ENCODE data around the gene CABP5. TPM values are rescaled to one million over a fixed set of nuclear protein-coding genes. Genes with fewer than 3 reads are reported as not detected.

The CABP5 gene
- total RNA-seq, 1 donor from 2014 or later: not detected

- Histone ChIP-seq H3K27me3 (no peaks in the 10 kb centered on the region), H3K4me3 (no peak overlapping the region), H3K9me3 (no peaks in the 10 kb centered on the region), H3K27ac (no peak overlapping the region), H3K36me3 (no peaks in the 10 kb centered on the region), H3K4me1 (no peaks in the 10 kb centered on the region)
- no peak for DNase-seq (ENCODE audit: low spot score in 2 of 2)
- intact Hi-C loops (cut with DNase I): no loop called here
- no peak for TF ChIP-seq CTCF (IDR thresholded peaks at IDR 0.05)
These were observed 47.6 kb downstream of the CABP5 start for GRCh38 chr19:47996230-47996727.

DNA sequence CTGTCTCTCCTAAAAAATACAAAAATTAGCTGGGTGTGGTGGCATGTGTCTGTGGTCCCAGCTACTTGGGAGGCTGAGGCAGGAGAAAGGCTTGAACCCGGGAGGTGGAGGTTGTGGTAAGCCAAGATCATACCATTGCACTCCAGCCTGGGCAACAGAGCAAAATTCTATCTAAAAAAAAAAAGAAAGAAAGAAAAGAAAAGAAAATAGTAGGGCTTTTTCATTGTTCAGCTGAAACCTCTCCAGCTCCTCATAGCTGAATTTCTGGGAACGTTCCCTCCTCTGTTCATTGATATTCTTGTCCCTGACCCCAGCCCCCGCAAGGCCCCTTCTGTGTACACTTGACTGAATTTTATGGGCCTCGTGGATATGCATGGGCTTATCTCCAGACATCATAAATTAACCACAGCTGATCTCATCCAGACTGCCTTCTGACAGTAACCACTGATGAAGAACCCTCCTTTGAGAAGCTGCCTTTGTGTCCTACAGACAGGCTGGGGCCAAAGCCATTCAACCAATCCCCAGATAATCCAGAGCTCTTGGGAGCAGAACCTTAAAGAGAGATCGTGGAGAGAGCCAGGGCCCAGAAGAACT lies 49.6 kb downstream of the CABP5 start, which contains the start of gene ELSPBP1:
Gene ELSPBP1, plus strand, starts transcription at position 424 of the 594 bp plus-strand sequence. CDS start 14,036 bp downstream, outside the sequence.
- intact Hi-C loops (cut with DNase I): no loop called here
- Histone ChIP-seq H3K4me1 (no peaks in the 10 kb centered on the region), H3K36me3 (no peaks in the 10 kb centered on the region), H3K9me3 (no peaks in the 10 kb centered on the region), H3K4me3 (no peak within 1 kb of the TSS), H3K27ac (no peak within 1 kb of the TSS), H3K27me3 (no peaks in the 10 kb centered on the region)
- DNase-seq (ENCODE audit: low spot score in 2 of 2): no peak
- no peak for TF ChIP-seq CTCF (IDR thresholded peaks at IDR 0.05)

DNA sequence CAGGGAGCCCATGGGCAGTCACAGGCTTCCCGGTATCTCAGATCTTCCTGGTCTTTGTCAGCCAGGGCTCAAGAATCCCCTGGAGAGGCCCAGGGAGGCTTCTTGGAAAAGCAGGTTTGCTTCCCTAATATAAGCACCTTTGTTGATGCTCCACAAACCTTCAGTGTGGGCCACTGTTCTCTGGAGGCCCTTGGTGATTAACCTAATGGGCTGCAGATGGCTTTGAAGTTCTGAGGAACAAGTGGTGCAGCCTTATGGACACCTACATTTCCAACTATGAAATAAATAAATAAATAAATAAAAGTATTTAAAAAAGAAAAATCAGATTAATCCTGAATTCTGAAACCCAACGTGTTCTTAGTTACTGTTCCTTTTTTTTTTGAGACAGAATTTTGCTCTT lies 51.8 kb downstream of the CABP5 start, which contains the start of gene BSPH1:
Gene BSPH1, minus strand, starts transcription at position 101 of the 400 bp plus-strand sequence. Its CDS starts 89 bp downstream, at position 12.
- no peak for DNase-seq (ENCODE audit: low spot score in 2 of 2)
- intact Hi-C loops (cut with DNase I): no loop called here

DNA sequence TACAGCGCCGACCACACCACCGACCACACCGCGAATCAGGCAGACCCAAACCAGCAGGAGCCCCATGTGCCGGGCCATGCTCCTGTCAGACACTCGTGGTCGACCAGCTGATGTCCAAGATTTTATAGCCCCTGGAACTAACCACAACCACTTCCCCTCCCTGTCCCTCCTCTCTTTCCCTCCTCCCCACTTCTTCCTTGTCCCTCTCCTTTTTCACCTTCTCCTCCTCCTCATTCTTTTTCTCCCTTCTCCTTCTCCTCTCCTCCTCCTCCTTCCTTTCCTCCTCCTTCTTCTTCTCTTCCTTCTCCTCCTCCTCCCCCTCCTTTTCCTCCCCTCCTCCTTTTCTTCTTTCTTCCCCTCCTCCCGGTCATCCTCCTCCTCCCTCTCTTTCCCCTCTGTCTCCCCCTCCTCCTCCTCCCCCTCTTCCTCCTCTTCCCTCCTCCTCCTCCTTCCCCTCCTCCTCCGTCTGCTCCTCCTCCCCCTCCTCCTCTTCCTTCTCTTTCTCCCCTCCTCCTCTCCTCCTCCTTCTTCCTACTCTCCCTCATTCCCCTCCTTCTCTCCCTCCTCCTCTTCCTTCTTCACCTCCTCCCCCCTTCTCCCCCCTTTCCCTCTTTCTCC lies 52.6 kb downstream of the CABP5 start:
- Histone ChIP-seq H3K4me3 (no peak overlapping the region), H3K4me1 (no peaks in the 10 kb centered on the region), H3K27me3 (no peaks in the 10 kb centered on the region), H3K36me3 (no peaks in the 10 kb centered on the region), H3K9me3 (no peaks in the 10 kb centered on the region), H3K27ac (no peak overlapping the region)
- no peak for DNase-seq (ENCODE audit: low spot score in 2 of 2)
- TF ChIP-seq CTCF (IDR thresholded peaks at IDR 0.05): no peak
- intact Hi-C loops (cut with DNase I): no loop called here

More for the DNA sequence above, 51.8 kb downstream of the CABP5 start, which contains the start of gene BSPH1:
- H3K27ac ChIP-seq: no peak within 1 kb of the TSS
- H3K36me3 ChIP-seq: no peaks in the 10 kb centered on the region
- H3K27me3 ChIP-seq: no peaks in the 10 kb centered on the region
- TF ChIP-seq CTCF (IDR thresholded peaks at IDR 0.05): no peak
- H3K4me1 ChIP-seq: no peaks in the 10 kb centered on the region
- H3K9me3 ChIP-seq: no peaks in the 10 kb centered on the region
- no peak within 1 kb of the TSS for H3K4me3 ChIP-seq

Other genes starting within 250 kb of the CABP5 start
- gene TPRX1, start 239.5 kb downstream of the CABP5 start, total RNA-seq: not detected
- gene CRX, start 222.1 kb downstream of the CABP5 start, total RNA-seq: not detected
- not detected for gene TPRX2, start 184.8 kb downstream of the CABP5 start, total RNA-seq
- gene SULT2A1, start 157.8 kb downstream of the CABP5 start, total RNA-seq: 2.1 TPM
- gene BSPH1, start 51.9 kb downstream of the CABP5 start, total RNA-seq: not detected
- not detected for gene ELSPBP1, start 49.4 kb downstream of the CABP5 start, total RNA-seq
- gene PLA2G4C, start 66.7 kb upstream of the CABP5 start, total RNA-seq: 110 TPM
- 0.64 TPM for gene LIG1, start 126.3 kb upstream of the CABP5 start, total RNA-seq
- gene ZSWIM9, start 126.6 kb upstream of the CABP5 start, total RNA-seq: 16.0 TPM
- gene CARD8, start 211.8 kb upstream of the CABP5 start, total RNA-seq: 41.0 TPM
- gene ZNF114, start 226.0 kb upstream of the CABP5 start, total RNA-seq: not detected

All from ascending aorta (tissue), 2 donors.